ENCODE data around the gene MBNL1. TPM values are rescaled to one million over a fixed set of nuclear protein-coding genes. Genes with fewer than 3 reads are reported as not detected.

Gene MBNL1
- total RNA-seq, 1 experiment from 2014 or later, result 161 TPM

DNA sequence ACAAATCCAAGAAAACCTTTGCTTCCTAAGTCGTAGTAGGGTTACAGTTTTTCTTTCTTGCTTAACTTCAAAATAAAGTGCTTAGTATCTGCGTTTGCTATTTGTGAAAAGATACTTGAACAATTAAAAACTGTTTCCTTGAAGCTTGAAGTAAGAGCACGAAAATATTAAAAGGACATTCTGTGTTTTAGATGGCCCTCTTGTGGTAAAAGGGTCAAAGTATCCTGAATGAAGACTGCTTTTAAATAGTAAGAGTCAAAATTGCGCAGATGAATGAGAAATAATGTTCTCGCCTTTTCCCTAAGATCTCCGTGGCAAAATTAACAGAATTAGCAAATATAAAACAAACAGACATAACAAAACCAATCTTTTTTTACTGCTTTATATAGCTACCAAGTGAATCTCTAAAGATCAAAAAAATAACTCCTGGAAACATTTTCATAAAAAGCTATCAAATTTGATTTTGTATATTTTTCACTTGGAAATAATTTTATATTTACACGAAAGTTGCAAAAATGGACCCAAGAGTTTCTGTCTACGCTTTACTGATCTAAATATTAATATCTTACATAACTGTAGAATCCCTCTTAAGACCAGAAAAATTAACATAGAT lies 175.4 kb downstream of the MBNL1 start:
- DNase-seq (ENCODE audit: low spot score), result peak; percentile 49

DNA sequence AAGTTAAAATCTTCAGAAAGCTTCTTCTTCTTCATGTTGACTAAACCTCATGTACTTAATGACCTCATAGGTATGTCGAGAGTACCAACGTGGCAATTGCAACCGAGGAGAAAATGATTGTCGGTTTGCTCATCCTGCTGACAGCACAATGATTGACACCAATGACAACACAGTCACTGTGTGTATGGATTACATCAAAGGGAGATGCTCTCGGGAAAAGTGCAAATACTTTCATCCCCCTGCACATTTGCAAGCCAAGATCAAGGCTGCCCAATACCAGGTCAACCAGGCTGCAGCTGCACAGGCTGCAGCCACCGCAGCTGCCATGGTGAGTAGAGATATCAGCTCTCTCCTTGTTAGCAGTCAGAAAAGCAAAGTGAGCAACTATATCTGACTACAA lies 176.5 kb downstream of the MBNL1 start:
- DNase-seq (ENCODE audit: low spot score), result no peak

DNA sequence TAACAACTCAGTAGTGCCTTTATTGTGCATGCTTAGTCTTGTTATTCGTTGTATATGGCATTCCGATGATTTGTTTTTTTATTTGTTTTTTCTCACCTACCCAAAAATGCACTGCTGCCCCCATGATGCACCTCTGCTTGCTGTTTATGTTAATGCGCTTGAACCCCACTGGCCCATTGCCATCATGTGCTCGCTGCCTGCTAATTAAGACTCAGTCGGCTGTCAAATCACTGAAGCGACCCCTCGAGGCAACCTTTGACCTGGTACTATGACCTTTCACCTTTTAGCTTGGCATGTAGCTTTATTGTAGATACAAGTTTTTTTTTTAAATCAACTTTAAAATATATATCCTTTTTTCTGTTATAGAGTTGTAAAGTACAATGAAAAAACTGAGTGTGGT lies 177.8 kb downstream of the MBNL1 start:
- DNase-seq (ENCODE audit: low spot score), result no peak

- DNase-seq (ENCODE audit: low spot score), result no peak
Observed at GRCh38 chr3:152447511-152447910, 178.8 kb downstream of the MBNL1 start.

DNA sequence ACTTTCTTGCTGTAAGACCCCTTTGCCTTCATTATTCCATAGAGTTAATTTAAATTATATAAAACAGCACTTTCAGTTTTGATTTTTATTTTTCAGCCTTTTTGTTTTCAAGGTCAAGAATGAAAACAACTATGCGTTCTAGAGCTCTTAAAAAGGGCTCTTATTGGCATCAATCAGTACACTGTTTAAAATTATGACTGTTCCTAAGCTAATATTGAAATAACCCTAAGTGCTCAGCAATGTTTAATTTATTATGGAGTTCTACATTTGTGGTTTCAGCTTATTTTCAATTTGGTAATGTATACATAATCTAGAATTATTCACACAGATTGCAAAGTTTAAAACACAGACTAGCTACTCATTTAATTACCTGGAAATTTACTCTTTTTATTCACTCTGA lies 179.4 kb downstream of the MBNL1 start:
- no peak for DNase-seq (ENCODE audit: low spot score)

DNA sequence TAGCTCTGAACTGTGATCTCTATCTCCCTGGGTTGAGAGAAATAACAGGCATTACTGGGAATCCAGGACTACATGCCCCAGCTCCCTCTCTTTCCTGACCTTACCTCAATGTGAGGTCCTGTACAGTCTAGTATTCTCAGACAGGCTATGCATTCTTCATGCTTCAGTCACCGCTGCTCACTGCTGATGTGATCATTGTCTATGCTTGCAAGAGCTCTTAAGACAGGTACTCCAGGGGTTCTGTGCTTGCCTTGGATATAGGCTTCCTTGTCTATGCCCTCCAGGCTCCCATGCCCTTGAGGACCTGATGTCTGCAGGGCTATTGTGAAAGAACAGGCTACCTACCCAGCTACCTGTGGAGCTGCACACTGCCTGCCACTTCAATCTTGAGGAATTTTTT lies 183.6 kb downstream of the MBNL1 start:
- no peak for DNase-seq (ENCODE audit: low spot score)

DNA sequence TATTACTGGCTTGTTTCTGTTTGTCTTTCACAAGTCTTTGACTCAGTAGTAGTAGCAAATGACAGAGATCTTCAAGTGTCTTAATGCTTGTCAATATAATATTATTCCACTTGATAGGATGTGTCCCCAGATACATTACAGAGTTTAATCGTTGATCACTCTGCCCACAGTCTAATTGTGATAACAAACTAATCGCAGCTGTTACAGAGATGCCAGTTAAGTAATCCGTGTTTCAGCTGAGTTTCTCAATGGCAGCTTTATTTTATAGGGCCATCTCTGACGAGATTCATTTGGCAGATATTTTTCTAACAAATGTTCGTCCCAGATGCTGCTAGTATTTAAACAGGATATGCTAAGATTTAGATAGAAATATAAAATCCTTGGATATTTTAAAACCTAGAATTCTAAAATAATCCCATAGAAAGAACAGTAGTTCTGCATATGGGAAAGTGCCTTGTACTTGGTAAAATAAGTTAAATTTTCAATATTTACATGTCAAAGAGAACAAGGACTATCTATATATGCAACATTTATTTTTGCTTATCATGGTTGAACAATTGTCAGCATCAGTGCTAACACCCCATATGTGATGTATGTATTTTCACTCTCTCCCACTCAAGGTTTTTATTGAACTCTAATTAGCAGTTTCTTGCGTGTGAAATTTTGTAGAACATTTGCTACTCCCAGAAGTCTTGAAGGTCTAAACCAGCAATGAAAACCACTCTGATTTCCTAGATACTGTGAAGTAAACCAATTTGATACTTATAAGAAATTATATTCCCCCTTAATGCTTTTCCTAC lies 185.5 kb downstream of the MBNL1 start:
- DNase-seq (ENCODE audit: low spot score), result no peak

- DNase-seq (ENCODE audit: low spot score), result no peak
Observed at GRCh38 chr3:152455989-152456388, 187.3 kb downstream of the MBNL1 start.

DNA sequence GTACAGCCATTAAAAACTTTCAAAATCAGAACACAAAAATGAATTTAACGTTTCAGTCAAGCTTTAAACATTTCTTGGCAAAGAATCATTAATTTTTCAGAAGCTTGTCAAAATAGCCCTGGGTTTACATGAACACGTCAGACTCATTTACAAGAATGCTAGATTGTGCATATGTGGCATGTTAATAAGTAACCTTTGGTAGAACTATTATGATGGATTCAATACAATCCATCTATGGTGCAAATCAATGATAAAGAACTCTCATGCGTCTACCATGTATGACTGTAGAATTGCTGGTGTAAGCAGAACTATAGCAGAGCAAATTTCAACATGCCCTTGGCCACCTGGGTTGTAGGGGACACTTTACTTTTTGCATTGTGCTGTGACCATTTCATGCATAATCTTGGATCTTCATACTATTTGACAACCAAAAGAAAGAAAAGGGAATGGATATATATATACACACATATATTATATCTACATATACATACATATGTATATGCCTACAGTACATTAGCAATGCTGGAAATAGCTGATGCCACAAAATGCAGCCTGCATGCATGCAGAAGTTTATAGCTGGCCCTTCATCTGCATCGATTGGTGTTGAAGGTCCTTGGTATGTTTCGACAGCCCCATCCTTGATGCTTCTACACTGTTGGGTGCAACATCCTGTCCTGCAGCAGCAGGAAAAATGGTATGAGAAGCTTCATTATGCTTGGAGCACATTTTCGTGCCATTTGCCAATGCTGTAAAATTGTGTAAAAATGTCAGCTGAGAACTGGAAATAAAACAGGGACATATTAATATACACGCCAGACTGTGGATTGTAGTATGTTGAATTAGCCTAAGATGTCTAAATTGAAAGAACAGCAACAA lies 189.0 kb downstream of the MBNL1 start:
- no peak for DNase-seq (ENCODE audit: low spot score)

- DNase-seq (ENCODE audit: low spot score), result no peak
Observed at GRCh38 chr3:152458376-152459117, 189.8 kb downstream of the MBNL1 start.

DNA sequence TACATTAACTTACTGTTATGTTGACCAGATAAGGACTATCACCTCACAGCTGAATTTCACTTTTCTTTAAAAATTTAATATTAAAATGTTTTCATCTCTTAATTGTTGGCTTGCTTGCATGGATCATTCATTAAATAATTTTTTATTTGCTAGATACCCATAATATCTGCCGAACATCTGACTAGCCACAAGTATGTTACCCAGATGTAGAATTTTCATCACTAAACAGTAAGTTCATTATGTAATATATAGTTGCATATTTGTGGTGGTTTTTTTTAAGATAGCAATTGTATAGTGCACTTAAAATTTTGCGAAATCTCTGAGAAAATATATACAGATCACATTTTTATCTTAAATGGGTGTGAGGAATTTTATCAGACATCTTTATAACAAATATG lies 190.4 kb downstream of the MBNL1 start:
- no peak for DNase-seq (ENCODE audit: low spot score)

DNA sequence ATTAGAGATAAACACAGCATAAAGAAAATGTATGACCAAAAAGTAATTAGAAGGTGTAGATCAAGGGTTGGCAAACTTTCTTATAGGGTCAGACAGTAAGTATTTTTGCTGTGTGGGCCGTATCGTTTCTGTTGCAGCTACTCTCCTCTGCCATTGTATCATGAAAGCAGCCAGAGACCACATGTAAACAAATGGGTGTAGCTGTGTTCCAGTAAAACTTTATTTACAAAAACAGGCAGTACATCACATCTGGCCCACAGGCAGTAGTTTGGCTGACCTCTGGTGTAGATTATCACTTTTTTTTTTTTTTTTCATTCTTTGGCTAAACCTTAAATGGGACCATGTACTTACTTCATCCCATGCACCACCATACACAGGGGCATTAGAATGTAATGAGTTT lies 190.8 kb downstream of the MBNL1 start:
- DNase-seq (ENCODE audit: low spot score), result no peak

DNA sequence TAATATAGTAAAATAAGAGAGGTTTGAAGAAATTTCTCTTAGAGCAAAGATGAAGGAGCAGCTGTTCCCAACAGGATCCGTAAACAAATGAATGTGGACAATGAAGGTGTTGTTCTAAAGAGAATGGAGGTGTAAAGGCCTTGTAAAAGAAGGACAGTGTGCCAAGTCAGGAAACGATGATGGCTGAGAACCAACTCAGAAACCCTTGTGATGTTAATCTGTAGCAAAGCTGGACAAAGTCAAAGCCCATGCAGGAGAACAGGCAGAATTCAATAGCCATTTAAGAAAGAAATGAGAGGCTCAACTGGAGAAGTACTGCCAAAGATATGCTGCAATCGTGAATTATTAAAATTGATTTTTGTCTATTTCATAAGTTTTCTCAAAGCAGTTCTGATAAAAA lies 192.2 kb downstream of the MBNL1 start:
- DNase-seq (ENCODE audit: low spot score), result no peak

GRCh38 chr3:152461460-152461859 lies 192.7 kb downstream of the MBNL1 start:
- no peak for DNase-seq (ENCODE audit: low spot score)

DNA sequence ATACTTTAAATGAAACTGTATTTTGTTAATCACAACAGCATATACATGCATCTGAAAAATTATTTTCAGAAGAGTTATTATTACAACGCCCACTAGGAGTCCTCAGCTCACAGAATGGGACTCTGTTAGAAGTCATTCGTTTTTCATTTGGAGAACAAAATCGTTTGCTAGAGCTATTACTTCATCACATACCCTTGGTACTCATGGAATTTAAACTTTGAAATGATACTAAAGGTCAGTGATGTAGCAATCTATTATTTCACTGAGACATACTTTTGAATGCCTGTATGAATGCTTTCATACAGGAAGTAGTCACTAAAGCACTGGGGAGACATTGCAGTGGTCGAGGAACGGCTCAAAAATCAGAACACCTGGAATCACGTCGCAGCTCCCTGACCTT lies 198.1 kb downstream of the MBNL1 start:
- peak; percentile 26 for DNase-seq (ENCODE audit: low spot score)

DNA sequence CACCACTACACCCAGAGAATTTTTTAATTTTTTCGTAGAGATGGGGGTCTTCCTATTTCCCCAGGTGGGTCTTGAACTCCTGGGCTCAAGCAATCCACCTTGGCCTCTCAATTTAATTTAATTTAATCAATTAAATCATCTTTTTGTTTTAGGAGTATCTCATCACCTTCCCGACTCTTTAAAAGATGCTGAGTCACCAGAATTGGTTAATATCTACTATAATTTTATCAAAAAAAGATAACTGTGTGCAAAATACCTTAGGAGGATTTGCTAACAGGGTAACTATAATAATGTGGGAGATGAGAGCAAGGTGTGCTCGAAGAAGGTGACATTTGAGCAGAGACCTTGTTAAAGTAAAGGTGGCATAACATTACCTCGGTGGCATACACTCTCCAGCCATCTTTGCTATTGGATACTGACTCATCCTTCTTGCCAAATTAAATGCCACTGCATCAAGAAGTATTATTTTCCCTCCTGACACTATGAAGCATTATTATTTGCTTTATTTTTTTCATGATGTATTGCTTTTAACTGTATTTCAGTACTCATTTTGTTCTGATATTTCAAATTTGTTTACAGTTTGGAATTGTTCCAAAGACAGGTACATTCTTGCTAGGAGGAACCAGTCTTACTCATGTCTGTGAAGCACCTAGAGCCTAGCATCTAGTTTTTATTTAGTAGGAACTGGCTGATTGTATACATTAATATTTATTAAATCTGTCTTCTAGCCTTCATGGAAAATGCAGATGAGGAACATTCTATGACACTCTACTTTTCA lies 200.7 kb downstream of the MBNL1 start:
- no peak for DNase-seq (ENCODE audit: low spot score)

DNA sequence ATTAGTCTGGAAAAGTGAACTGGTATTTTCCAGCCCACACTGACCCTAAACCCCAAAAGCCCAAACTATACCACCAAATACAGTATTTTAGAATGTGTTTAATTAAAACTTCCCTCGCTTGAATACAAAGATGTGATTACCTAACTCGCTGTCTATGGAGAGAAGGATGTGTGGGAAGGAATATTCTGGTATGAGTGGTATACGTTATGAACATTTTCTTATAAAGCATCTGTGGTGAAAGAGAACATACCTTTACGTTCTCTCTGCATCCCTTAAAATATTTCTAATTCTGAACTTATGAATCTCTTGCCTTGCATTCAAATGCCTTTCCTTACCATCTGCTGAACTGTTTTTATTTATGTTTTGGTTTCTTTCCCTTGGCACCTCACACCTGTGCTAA lies 201.4 kb downstream of the MBNL1 start:
- no peak for DNase-seq (ENCODE audit: low spot score)

- no peak for DNase-seq (ENCODE audit: low spot score)
Observed at GRCh38 chr3:152470893-152471292, 202.2 kb downstream of the MBNL1 start.

GRCh38 chr3:152471814-152472671 lies 203.3 kb downstream of the MBNL1 start:
- DNase-seq (ENCODE audit: low spot score), result peak; percentile 54

GRCh38 chr3:152472672-152472954 lies 203.9 kb downstream of the MBNL1 start:
- no peak for DNase-seq (ENCODE audit: low spot score)

Measured in A172 (cell line).